ENCODE data around the gene ASPSCR1.
"Not testable (repeated sequence)": the region's sequence is repeated elsewhere in the genome, so short reads cannot be mapped to it uniquely, and the experiment has no call there.

The ASPSCR1 gene

DNA sequence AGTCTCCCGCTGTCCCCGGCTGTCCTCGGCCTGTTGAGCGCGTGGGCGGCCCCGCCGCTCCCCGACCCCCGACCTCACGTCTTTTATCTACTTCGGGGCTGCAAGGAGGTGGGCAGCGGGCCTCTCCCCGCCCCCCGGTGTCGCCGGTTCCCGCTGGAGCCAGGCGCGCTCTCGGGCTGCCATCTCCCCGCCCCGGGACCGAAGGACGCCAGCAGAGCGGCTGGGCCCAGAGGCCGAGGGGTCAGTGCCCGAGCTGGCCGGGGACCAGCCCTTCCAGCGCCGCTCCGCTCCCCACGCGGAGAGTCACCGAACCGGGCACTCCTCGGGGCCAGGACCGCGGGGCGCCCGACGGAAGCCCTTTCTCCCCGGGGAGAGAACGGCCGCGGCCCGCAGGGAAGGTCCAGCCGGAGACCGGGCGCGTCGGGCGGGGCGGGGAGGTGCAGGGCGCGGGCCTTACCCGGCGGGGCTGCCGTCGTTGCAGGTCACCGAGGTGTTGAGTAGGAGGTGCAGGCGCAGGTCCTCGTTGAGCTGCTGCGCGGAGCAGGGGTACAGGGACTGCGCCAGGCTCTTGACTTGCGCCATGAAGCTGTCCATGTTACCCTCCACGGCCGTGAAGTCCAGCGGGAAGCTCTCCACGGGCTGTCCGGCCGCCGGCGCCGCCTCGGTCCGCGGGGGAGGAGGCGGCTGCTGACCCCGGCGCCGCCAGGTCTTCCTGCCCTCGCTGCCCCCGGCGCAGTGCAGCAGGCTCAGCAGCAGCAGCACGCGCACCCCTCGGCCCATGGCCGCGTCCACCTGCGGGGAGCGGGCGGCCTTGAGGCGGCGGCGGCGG, 17.1 kb upstream of the ASPSCR1 start:
- no peak for DNase-seq

- DNase-seq, result no peak
Measured at GRCh38 chr17:81961087-81961511, 16.3 kb upstream of the ASPSCR1 start, which contains the start of gene NOTUM. Gene NOTUM (minus strand): TSS chr17:81961187. CDS start chr17:81960909, 278 bp downstream.

DNA sequence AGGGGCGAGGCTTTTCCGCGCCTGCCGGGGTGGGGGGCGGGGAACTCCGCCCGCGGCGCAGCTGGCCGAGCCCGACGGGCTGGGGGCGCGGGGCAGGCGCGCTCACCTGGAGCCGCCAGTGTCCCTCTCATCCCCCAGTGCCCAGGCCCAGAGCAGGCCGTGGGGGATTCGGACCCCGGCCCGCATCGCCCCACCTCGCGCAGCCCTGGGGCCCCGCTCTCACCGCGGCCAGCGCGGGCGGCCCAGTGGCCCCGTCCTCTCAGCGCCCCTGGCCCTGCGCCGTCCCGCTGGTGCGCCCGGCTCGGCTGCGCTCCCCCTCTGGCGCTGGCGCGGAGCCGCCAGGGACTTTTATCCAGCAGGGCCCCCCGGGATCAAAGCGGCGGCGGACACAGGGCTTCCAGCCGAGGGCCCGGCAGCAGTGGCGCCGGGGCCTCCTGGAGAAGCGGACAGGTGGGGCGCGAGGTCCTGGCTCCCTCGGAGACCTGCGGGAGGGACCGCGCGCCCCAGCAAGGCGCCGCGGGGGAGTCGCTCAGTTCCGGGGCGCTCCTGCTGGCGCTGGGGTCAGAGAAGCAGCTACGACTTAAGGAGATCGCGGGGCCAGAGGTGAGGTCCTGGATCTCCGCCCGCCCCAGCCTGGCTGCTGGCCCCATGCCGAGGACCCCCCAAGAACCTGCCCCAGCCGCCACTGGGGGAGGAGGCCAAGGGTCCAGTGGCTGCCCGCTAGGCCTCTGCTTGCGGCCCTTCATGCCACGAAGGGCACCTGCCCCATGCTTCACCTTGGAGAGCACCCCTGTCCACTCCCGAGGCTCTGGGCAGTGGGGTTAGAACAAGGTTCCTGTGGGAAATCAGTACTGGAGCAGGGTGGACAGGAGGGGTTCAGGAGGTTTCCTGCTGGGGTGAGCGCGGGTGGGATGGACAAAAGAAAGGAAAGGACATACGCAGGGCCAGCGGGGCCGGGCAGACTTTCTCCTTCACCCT, 15.6 kb upstream of the ASPSCR1 start:
- no peak for DNase-seq

DNA sequence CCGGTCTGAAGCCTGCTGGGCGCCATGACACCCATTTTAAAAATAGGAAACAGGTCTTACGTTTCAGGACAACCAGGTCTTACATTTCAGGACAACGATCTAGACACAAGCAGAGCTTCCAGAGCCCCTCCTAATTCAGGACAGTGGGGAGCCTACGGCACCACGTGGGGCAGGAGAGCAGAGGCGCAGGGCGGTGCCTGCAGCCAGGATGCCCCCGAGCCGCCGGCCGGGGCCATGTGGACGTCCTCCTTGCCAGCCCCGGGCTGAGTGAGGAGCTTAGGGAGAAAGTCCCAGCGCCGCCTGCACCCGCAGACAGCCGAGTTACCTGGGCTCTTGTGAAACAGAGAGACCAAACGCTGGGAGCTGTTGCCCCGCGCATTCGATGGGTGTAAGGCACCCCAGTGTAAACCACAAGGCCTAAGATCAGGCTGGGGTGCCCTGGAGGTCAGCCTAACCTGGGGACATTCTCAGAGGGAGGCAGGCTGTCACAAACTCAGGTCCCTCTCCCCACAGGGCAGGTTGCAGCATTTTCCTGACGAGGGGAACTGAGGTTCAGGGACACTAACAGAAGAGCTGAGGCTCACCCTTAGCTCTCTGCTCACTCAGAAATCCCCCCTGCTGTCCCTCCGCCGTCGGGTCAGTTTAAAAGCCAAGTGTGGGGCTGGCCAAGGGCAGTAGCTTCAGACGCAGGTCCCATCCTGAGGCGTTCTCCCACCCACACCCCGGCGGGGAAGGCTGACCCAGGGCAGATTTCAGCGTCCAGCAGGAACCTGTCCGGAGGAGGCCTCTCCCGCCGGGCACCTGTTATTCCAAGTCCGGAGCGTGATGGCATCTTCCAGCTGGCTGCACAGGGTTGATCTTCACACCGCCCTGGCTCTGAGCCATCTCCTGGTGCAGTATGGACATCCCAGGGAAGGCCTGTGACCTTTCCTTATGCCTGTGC, 14.7 kb upstream of the ASPSCR1 start:
- no peak for DNase-seq

GRCh38 chr17:81964081-81964849, 13.2 kb upstream of the ASPSCR1 start:
- DNase-seq, result no peak

DNA sequence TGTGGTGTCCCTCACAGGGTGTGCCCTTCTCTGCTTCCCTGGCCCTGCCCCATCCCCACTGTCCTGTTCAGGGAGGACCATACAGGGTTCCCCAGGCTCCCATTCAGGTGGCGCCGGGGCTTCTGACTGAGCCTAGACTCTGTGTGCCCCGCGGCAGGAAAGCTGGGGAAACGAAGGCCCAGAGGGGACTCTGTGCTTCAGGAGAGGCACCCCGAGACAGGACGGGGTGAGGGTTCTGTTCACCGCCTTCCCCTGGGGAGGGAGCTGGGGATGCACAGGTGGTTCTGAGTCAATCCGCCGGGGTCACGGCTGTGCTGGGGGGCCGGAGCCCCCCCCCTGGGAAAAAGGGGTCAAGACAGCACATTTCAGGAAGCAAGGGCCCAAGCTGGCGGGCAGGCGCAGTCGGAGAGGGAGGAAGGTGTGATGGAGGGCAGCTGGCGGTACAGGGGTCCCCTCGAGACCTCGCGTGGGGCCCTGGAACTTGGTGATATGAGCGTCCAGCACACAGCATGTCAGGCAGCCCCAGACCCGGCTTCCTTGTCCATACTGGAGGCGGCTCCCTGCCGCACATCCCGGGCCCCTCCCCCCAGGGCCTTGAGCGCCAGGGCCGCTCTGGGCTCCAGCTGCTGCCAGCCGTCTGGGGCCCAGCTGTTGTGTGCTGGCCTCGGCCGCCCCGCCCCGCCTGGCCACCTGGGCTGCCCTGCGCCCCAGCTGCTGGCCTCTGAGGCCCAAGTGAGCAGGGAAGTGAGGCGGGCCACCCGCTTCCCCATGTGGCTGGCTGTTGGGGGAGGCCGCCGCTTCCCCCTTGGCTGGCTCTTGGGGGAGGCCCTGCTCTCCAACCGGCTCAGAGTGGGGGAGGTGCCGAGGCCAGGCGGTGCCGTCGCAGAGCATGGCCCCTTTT, 10.8 kb upstream of the ASPSCR1 start:
- no peak for DNase-seq

- no peak for DNase-seq
Measured at GRCh38 chr17:81967244-81967532, 10.2 kb upstream of the ASPSCR1 start.

DNA sequence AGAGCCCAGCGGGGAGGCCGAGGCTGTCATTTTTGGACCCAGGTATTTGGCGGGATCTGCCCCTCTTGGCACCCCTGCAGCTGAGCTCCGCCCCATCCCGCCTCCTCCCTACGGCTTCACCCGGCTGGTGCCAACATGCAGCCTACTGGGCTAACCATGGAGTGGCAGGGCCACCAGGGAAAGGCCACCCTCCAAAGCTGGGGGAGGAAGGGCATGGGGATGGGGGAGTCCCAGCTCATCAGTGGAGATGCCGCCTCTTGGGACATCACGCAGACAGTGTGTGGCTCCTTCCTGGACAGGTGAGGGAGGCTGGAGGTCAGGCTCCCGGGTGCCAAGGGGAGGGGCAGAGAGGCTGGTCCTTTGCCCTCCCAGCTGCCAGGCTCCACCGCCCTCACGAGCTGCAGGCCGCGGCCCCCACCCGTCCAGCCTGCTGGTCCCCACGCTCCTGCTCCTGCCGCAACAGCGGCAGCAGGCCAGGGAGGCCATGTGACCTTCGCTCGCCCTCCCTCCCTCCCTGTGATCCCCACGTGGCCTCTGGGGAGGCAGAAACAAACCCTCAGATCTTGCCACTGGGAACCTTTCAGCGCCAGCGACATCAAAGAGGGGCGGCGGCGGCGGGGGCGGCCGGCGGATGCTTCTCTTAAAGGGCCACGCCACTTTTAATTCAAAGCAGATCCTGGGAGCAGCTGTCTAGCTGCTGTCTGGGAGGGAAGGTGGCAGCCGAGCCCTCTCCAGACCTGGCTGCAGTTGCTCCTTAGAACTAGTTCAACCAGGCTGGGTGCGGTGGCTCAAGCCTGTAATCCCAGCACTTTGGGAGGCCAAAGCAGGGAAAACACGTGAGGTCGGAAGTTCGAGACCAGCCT, 9.7 kb upstream of the ASPSCR1 start:
- peak; percentile 59 for DNase-seq

GRCh38 chr17:81968396-81968745, 9.1 kb upstream of the ASPSCR1 start:
- no peak for DNase-seq

- DNase-seq, result no peak
Measured at GRCh38 chr17:81968850-81969812, 8.3 kb upstream of the ASPSCR1 start.

GRCh38 chr17:81973432-81973831, 4.0 kb upstream of the ASPSCR1 start:
- no peak for DNase-seq

GRCh38 chr17:81976332-81977210, 858 bp upstream of the ASPSCR1 start:
- DNase-seq, result peak; percentile 81

DNA sequence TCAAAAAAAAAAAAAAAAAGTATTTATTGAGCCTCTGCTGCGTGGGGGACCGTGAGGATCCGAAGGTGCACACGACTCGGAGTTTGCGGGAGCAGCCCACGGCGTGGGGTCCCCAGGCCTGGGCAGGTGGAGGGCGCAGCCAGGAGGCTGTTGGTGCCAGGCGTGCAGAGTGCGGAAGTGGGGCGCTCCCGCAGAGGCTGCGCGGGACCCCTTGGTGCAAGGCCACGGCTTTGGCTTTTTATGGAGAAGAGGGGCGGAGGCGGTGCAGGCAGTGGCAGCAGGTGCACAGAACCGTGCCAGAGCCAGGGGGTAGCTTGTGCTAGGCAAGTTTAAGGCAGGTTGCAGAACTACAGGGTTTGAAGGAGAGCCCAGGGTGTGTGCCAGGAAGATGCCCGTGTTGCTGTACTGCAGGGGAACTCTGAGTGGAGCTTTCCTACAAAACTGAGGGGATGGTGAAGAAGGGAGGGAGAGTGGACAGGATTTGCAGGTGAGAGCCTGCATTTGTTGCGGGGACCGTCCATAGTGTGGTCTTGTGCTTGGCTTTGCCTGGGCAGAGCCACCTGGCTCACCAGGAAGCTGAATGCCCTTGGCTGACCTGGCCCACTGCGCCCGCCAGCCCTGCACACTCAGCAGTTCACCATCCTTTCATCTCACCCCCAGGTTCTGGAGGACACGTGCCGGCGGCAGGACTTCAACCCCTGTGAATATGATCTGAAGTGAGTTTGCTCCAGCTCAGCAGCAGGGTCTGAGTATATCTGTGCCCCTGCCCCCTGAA, 1.3 kb downstream of the ASPSCR1 start:
- DNase-seq, result no peak

GRCh38 chr17:81980122-81980521, 2.7 kb downstream of the ASPSCR1 start:
- no peak for DNase-seq

DNA sequence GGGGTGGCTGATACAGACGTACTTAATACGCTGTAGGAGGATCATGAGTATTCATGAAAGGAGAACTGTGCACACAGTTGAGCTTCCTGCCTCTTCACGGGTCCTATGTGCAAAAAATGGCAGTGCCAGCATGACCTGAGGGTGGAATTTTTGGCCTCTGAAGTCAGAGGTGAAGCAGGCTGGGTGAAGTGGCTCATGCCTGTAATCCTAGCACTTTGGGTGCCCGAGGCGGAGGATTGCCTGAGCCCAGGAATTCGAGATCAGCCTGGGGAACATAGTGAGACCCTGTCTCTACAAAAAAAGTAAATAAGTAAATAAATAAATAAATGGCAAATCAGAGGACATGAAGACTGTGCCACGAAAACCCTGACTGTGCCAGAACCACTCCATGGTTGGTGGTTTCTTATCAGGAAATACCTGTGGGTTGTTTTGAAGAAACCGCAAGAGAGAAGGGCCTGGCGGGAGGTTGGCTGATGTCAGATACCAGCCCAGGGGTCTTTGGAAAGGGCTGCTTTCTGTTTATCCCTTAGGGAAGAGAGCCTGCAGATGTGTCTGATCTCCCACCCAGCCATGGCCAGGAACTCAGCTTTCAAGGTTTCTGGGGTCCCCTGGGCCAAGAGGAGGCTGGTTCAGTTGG, 3.4 kb downstream of the ASPSCR1 start:
- no peak for DNase-seq

DNA sequence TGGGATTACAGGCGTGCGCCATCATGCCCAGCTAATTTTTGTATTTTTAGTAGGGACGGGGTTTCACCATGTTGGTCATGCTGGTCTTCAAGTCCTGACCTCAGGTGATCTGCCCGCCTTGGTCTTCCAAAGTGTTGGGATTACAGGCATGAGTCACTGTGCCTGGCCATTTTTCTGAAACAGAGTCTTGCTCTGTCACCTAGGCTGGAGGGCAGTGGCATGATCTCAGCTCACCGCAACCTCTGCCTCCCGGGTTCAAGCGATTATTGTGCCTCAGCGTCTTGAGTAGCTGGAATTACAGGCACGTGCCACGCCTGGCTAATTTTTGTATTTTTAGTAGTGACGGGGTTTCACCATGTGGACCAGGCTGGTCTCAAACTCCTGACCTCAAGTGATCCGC, 4.1 kb downstream of the ASPSCR1 start:
- not testable (repeated sequence) for DNase-seq

Measured in NCI-H345 (cell line).